HUES48 (cell line): ENCODE data around the gene MAGEB1.

Experiments
- H3K27ac ChIP-seq: one replicate; pipeline ENCODE4 v1.7.0; 2013; ENCODE audit warnings: low read depth, low read length, inconsistent platforms
- H3K27me3 ChIP-seq: 2 replicates; pipeline ENCODE4 v1.6.1; 2013; ENCODE audit warnings: mild to moderate bottlenecking, low read length; ENCODE audit not compliant: control insufficient read depth, insufficient read depth
- H3K36me3 ChIP-seq: 2 replicates; pipeline ENCODE4 v1.6.1; 2013; ENCODE audit warnings: low read length; ENCODE audit not compliant: control insufficient read depth, insufficient read depth
- H3K4me1 ChIP-seq: 2 replicates; pipeline ENCODE4 v1.6.1; 2013; ENCODE audit warnings: mild to moderate bottlenecking, low read length; ENCODE audit not compliant: control insufficient read depth, insufficient read depth
- H3K4me3 ChIP-seq: 2 replicates; pipeline ENCODE4 v1.5.1; 2013; ENCODE audit warnings: mild to moderate bottlenecking, low read depth, low read length
- H3K9ac ChIP-seq: 2 replicates; pipeline ENCODE4 v1.6.1; 2013; ENCODE audit warnings: mild to moderate bottlenecking, low read depth, low read length, moderate library complexity
- H3K9me3 ChIP-seq: 2 replicates; pipeline ENCODE4 v1.6.1; 2013; ENCODE audit warnings: low read length; ENCODE audit not compliant: control insufficient read depth, insufficient read depth

Gene MAGEB1

DNA sequence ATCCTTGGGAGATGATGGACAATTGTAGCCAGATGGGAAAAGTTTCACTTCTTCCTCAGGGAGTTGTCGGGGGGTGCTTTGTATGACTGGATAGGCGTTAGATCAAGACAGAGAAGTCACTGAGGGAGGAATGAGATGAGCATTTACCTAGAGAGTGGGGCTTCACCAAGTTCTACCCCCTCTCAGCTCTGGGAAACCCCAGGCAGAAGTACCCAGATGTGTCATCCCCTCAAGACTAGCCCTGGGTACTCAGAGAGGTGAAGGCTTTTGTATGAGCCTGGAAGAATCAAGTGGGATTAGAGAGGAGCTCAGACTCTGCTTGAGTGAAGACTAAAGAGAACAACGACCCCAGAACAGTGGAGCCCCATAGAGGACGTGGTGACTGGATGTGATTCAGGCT lies 1.9 kb downstream of the MAGEB1 start:
- H3K27ac ChIP-seq: no peak overlapping the region
- H3K4me1 ChIP-seq: peaks cover 7% of the 10 kb centered on the region; the same call in 1 of the 2 replicates

DNA sequence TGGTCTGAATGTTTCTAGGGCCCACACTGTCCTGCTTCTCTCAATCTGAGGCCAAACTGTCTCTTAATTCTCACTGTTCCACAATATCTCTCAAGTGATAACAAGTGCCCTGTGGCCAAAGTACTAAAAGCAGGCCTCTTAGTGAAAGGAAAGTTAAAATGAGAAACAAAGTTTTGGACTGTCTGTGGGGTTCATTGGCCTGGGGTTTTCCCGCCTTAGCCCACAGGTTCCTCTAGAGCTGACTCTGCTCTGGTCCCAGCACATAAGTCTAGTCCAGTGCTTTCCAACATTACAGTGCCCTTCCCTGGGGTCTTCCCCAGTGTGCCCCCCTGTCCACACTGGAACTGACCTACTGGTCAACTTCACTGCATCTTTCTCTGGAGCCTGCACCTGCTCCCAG lies 6.3 kb downstream of the MAGEB1 start:
- no peaks in the 10 kb centered on the region for H3K4me1 ChIP-seq
- H3K9ac ChIP-seq: no peak overlapping the region

More for the DNA sequence above, 1.9 kb downstream of the MAGEB1 start:
- Histone ChIP-seq H3K4me3 (no peak overlapping the region), H3K9me3 (peaks cover 2% of the 10 kb centered on the region; the same call in 1 of the 2 replicates), H3K27me3 (no peaks in the 10 kb centered on the region; the same call in 1 of the 2 replicates), H3K36me3 (no peaks in the 10 kb centered on the region), H3K9ac (no peak overlapping the region)

DNA sequence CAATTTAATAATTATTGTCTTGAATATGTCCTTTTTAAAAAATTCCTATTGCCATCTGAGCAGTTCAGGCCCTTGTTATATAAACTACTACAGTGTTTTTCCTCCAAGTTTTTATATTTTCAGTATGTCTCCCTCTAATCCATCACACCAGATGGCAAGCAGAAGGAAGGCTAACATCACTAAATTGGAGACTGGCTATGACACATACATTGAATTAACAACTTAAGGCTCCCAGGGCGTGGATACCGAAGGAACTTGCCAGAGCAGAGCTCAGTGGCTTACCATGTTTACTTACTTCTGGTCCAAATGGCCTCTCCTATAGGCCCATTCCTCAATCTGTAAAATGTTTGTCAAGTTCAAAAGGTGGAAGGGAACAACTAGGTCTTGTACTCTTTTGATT lies 13.0 kb downstream of the MAGEB1 start:
- Histone ChIP-seq H3K4me1 (no peaks in the 10 kb centered on the region), H3K4me3 (no peak overlapping the region), H3K9ac (no peak overlapping the region), H3K36me3 (no peaks in the 10 kb centered on the region), H3K27me3 (no peaks in the 10 kb centered on the region), H3K9me3 (peaks cover 16% of the 10 kb centered on the region), H3K27ac (no peak overlapping the region)

More for the DNA sequence above, 6.3 kb downstream of the MAGEB1 start:
- Histone ChIP-seq H3K27me3 (no peaks in the 10 kb centered on the region), H3K27ac (no peak overlapping the region), H3K9me3 (peaks cover 29% of the 10 kb centered on the region), H3K36me3 (no peaks in the 10 kb centered on the region), H3K4me3 (no peak overlapping the region)

DNA sequence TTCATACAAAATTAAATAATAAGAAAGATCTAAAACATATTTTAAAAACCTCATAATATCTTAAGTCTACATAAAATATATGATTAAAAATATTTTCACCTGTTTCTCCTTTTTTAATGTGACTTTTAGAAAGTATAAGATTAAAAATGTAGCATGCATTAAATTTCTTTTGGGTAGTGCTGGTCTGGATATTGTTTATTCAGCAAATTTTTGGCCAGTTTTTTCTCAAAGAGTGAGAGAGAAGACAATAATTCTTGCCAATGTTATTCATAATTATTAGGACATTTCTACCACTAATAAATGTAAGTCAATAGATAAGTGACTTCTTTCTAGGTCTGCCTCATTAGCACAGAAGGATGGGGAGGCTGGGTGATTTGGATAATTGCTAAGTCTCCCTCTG lies 14.1 kb downstream of the MAGEB1 start:
- H3K4me1 ChIP-seq: no peaks in the 10 kb centered on the region
- H3K4me3 ChIP-seq: no peak overlapping the region
- H3K9me3 ChIP-seq: peaks cover 11% of the 10 kb centered on the region
- no peak overlapping the region for H3K9ac ChIP-seq
- no peak overlapping the region for H3K27ac ChIP-seq
- no peaks in the 10 kb centered on the region for H3K27me3 ChIP-seq
- H3K36me3 ChIP-seq: no peaks in the 10 kb centered on the region

DNA sequence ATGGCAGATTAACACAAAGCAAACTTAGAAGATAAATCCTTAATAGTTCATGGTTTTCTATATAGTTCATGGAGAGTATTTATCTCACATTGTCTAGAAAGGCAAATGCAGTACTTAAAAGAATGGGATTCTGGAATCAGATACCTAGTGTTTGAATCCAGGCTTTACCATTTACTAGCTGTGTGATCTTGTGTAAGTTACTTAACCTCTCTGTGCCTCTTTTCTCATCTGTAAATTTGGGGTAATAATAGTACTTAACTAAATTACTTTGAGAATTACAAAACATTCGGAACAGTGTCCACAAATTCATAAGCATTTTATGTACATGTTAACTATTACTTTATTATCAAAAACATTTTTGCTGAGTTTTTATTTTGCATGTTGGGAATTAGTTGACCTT lies 15.8 kb downstream of the MAGEB1 start:
- Histone ChIP-seq H3K9ac (no peak overlapping the region), H3K36me3 (no peaks in the 10 kb centered on the region), H3K4me3 (no peak overlapping the region), H3K27ac (no peak overlapping the region), H3K9me3 (no peaks in the 10 kb centered on the region), H3K4me1 (no peaks in the 10 kb centered on the region), H3K27me3 (no peaks in the 10 kb centered on the region)

DNA sequence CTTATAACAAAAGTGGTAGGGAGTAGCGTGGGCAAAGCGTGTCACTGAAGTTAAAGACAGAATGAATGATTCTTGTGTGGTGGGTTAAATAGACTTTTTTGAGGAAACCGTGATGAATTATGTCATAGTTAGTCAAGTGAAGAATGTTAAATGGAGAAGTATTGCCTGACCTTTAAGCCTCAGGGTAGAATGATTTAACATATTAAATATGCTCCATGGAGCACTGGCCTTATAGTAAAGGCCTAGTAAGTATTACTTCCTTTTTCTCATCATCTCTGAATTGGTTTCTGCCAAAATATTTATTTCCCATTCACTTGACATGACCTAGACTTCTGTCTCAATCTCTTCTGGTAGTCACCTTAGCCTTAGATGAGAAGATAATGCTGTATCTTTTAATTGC lies 23.7 kb downstream of the MAGEB1 start:
- Histone ChIP-seq H3K36me3 (no peaks in the 10 kb centered on the region), H3K27me3 (no peaks in the 10 kb centered on the region), H3K27ac (no peak overlapping the region), H3K9ac (no peak overlapping the region), H3K4me1 (0 out of 2 replicates have a peak, but pooled peaks cover 4% of the 10 kb centered on the region), H3K4me3 (no peak overlapping the region), H3K9me3 (no peaks in the 10 kb centered on the region)

DNA sequence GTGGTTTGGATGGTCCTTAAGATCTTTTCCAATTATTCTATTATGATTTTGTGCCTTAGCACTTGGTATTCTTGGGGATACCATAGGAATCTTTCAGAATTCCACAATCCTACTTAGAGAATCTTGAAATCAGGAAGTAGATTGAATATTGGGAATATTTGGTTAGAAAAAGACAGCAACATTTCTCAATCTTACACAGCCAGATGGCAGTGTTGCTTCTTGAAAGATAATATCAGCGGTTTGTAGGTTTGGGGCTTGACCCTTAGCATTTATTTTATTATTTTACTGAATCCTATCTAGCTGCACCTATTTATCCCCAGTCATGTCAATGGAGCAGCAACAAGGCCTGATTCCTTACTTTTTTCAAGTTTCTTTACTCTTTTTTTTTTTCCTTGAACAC lies 28.6 kb downstream of the MAGEB1 start:
- no peaks in the 10 kb centered on the region for H3K9me3 ChIP-seq
- no peak overlapping the region for H3K9ac ChIP-seq
- H3K27ac ChIP-seq: no peak overlapping the region
- H3K4me3 ChIP-seq: no peak overlapping the region
- H3K36me3 ChIP-seq: no peaks in the 10 kb centered on the region
- 0 out of 2 replicates have a peak, but pooled peaks cover 4% of the 10 kb centered on the region for H3K4me1 ChIP-seq
- no peaks in the 10 kb centered on the region for H3K27me3 ChIP-seq

DNA sequence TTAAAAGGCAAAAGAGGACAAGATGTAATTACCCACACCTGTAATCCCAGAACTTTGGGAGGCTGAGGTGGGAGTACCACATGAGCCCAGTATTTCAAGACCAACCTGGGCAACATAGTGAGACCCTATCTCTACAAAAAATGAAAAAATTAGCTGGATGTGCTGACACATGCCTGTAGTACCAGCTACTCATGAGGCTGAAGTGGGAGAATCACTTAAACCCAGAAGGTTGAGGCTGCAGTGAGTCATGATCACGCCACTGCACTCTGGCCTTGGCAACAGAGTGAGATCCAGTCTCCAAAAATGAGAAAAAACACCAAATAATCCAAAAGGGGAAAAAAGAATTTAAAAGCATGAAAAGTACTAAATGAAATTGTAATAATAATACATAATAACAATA lies 31.4 kb downstream of the MAGEB1 start:
- Histone ChIP-seq H3K36me3 (no peaks in the 10 kb centered on the region), H3K9ac (no peak overlapping the region), H3K27ac (no peak overlapping the region), H3K9me3 (no peaks in the 10 kb centered on the region), H3K4me1 (0 out of 2 replicates have a peak, but pooled peaks cover 4% of the 10 kb centered on the region), H3K4me3 (no peak overlapping the region), H3K27me3 (no peaks in the 10 kb centered on the region)

DNA sequence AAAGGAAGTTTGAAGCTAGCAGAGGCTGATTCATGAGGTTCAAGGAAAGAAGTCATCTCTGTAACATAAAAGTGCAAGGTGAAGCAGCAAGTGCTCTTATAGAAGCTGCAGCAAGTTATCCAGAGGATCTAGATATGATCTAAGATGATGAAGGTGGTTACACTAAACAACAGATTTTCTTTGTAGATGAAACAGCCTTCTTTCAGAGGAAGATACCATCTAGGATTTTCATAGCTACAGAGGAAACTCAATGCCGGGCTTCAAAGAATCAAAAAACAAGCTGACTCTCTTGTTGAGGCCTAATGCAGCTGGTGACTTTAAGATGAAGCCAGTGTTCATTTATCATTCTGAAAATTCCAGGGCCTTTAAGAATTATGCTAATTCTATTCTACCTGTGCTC lies 33.5 kb downstream of the MAGEB1 start:
- no peaks in the 10 kb centered on the region for H3K36me3 ChIP-seq
- no peak overlapping the region for H3K4me3 ChIP-seq
- H3K9me3 ChIP-seq: no peaks in the 10 kb centered on the region
- no peak overlapping the region for H3K9ac ChIP-seq
- no peak overlapping the region for H3K27ac ChIP-seq
- H3K4me1 ChIP-seq: 0 out of 2 replicates have a peak, but pooled peaks cover under 1% of the 10 kb centered on the region
- H3K27me3 ChIP-seq: no peaks in the 10 kb centered on the region

DNA sequence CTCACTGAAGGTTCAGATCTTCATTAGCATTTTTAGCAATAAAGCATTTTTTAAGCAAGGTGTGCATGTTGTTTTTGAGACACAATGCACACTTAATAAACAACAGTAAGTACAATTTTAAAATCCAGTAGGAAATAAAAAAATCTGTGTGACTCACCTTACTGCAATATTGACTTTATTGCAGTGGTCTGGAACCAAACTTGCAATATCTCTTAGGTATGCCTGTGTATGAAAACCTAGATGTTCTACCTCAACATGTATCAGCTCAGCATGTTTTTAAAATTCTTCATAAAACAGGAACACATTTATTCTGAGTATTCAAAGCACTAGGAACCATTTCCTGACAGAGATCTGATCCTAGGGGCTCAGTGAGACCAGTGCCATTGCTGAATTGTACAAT lies 35.6 kb downstream of the MAGEB1 start:
- H3K36me3 ChIP-seq: no peaks in the 10 kb centered on the region
- no peaks in the 10 kb centered on the region for H3K27me3 ChIP-seq
- H3K4me1 ChIP-seq: no peaks in the 10 kb centered on the region
- H3K9me3 ChIP-seq: no peaks in the 10 kb centered on the region
- H3K9ac ChIP-seq: no peak overlapping the region
- H3K27ac ChIP-seq: no peak overlapping the region
- H3K4me3 ChIP-seq: no peak overlapping the region

DNA sequence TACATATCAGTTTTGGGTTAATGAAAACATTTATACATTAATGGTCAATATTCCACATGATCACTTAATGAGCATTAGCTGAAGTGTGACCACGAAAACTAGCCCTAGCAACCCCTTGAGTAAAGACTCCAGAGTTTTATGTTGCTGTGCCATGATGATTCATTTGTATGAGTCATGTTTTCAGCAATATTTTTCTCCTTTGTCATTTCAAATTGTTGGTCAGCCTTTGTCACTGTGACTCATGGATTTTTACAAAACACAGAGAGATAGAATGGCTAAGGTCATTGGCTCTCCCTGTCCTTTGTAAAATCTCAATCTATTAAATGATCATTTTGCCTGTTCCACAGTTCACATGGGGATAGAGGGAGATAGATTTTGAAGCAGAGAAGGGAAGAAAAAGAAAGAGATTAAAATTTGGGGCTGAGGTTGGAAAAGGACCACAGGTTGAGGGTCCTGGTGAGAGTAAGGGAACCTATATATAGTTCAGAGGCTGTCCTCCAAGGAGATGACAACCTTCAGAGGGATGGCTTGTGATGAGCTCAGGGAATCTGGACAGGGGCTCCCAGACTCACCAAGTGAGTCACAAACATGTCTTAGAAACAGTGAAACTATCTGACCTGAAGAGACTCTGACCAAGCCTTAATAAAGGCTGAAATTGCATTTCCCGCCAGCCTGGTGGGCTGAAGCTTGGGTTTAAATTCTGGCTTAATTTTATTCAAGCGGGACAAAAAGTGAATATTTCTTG lies 36.7 kb downstream of the MAGEB1 start:
- no peaks in the 10 kb centered on the region for H3K4me1 ChIP-seq
- H3K4me3 ChIP-seq: no peak overlapping the region
- peak overlapping the region; percentile 33 for H3K27ac ChIP-seq
- no peaks in the 10 kb centered on the region for H3K9me3 ChIP-seq
- H3K36me3 ChIP-seq: no peaks in the 10 kb centered on the region
- H3K27me3 ChIP-seq: no peaks in the 10 kb centered on the region
- no peak overlapping the region for H3K9ac ChIP-seq
